ENCODE data around the gene ANKRD65.
"Not testable (repeated sequence)": the region's sequence is repeated elsewhere in the genome, so short reads cannot be mapped to it uniquely, and the experiment has no call there.

ANKRD65 gene

DNA sequence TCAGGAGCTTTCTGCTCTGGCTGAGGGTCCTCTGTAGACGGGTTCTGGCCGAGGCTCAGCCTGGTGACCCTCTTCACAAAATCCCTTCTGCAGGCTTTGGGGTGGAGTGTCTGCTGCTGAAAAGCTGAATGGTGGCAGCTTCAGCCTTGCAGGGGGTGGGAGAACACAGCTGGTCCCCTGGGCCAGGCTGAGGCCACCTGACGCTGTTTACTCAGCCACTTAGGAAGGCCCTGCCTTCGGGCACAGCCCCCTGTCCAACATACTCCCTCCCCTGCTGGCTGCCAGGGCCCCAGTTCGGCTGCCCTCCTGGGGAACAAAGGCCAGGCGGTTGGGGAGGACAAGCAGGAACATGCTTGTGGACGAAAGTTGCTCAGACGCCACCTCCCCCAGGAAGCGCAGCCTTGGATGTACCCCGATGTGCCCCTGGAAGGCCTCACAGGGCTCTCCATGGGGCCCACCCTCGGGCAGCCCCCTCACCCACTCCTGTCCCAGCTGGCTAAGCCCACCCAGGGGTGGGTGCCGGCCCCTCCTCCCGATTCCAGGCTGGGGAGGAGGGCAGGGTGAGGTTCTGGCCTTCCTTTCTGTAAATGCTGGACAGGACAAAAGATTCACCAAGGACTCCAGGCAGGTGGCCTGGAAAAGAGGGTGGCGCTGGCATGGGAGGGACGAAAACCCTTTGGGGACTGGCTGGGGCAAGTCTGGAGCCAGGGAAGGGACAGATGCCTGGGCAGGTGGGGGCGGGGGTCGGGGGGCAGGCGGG, at the start of gene ANKRD65:
Gene ANKRD65, minus strand, starts transcription at position 130 of the 760 bp plus-strand sequence. CDS start 271 bp downstream, outside the sequence.
- DNase-seq = no peak

DNA sequence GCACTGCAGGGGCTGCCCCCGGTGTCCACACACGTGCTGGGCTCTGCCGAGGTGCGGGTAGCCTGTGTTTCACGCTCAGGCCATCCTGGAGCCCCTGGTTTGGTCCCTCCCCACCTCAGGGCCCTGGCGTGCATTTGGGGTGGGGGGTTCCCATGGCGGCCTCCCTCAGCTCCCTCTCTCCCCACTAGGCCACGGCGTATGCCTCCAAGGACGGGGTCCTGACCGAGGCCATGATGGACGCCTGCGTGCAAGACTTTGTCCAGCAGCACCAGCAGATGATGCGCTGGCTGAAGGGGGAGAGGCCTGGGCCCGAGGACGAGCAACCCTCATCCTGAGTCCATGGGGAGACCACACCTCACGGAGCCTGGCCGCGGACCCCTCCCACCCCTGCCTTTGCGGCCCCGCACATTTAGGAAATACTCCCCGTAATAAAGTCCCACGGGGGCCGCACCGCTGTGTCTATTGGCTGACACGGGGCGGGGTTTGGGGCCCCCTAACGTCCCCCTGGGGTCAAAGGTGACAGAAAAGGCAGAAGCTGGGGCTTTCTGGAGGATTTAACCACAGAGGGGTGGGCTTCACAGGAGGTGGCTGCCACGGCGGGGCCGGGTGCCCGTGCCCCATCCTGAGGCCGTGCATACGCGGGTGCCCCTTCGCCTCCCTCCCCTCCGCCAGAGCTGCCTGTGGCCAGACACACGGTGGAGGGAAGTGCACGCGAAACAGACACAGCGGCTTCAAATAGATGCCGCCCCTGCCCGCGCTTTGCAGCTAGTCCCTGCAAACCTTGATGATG, 47.3 kb upstream of the ANKRD65 start:
- DNase-seq = not testable (repeated sequence)

GRCh38 chr1:1463312-1463711, 42.2 kb upstream of the ANKRD65 start:
- no peak for DNase-seq

DNA sequence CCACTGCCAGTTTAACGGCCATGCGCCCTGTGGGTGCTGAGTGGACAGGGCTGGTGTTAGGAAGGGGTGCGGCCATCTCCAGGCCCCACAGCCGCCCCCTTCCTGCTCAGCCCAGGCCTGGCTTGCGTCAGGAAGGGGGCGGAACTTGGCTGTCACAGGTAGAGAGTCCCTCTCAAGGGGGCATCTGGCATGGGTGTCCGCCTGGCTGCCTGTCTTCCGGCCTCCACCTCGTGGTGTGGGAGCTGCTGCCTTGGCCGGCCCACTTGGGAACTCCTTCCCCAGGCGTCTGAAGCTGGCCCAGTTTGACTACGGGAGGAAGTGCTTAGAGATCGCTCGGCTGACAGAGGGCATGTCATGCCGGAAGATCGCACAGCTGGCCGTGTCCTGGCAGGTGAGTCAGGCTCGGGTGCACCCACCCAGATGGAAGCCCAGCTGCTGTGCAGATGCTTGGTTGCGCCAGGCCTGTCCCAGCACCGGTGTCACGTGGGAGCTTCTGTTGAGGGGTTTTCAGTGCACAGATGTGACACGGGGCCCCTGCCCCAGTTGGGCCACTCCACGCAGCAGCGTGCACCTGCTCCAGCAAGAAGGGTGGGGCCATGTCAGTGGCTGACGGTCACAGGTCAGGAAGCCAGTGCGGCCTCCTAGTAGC, 41.4 kb upstream of the ANKRD65 start:
- DNase-seq = no peak

DNA sequence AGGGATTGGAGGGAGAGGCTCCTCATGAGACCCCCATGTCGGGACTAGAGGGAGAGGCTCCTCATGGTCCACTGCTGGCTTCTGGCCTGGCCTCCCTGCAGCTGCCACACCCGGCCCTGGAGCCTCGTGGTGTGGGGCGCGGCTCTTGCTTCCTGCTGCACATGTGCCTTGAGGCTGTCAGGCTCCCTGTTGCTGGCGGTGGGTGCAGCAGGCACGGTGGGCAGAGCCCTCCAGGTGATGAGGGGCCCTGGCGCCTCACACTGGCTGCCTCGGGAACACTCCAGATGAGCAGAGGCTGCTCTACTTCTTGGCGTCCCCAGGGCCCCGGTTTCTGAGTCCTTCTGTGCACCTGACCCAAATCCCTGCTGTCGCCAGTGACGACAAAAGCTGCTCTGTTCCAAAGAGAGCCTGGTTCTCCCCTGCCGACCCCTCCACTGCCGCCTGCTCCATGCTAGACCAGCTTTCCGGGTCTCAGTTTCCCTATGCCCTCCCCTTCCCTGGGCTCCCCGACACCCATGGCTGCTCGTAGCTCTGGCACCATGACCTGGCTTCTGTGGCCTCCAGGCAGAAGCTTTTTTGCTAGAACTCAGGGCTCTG, 40.7 kb upstream of the ANKRD65 start:
- DNase-seq = no peak

- no peak for DNase-seq
Measured at GRCh38 chr1:1460540-1461130, 39.6 kb upstream of the ANKRD65 start.

DNA sequence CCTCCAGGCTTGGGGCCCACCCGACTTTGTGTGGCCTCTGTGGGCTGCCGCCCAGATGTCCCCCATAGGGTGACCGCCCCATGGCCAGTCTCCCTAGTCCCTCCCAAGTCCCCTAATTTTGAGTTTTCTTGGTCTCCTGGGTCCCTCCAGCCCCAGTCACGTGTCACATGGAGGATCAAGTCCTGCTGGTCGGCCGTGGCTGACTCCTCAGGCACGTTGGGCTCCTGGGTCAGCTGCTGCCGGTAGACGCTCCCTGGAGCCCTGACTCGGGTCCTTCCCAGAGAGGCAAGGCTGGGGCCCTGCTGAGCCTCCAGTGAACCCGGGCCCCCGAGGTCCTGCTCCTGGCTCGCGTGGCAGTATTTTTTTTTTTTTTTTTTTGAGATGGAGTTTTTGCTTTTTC, 38.6 kb upstream of the ANKRD65 start:
- DNase-seq = not testable (repeated sequence)

DNA sequence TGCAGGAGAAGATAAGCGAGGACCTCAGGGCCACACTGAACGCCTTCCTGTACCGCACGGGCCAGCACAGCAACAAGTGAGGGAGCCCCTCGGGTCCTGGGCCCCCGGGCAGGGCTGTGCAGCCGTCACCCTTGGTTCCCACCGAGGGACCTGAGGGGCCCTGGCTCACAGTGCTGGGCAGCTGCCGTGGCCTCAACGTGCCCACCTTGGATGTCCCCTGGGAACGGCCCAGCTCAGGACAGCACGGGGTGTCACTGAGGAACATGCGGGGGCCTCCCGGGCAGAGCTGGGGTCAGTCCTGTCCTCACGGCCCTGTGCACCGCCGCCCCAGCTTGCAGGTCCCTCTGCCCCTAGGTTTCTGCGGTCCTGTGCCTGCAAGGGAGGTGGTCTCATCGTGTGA, 38.1 kb upstream of the ANKRD65 start:
- not testable (repeated sequence) for DNase-seq

DNA sequence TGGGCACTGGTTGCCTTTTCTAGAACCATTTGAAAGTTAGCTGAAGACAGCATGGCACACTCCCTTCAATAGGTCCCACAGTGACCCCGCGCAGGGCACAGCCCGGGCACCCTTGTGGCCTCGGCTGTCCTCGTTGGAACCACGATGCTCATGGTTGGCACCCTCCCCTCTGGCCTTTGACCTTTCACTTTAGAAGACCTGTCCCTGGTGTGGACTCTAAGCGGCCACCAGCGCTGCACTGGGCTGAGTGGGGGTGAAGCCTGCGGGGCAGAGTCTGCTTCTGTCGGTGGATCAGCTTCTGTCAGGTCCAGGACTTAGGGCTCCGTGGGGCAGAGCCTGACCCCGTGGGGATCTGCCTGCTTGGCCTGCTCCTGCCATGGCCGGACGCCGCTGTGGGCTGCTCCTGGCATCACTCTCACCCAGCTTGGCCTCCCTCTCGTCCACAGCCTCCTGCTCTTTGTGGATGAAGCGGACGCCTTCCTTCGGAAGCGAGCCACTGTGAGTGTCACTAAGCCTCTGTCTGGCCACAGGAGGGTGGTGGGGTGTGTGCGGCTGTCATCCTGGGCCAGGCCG, 35.7 kb upstream of the ANKRD65 start:
- not testable (repeated sequence) for DNase-seq

GRCh38 chr1:1455934-1456333, 34.9 kb upstream of the ANKRD65 start:
- DNase-seq = not testable (repeated sequence)

DNA sequence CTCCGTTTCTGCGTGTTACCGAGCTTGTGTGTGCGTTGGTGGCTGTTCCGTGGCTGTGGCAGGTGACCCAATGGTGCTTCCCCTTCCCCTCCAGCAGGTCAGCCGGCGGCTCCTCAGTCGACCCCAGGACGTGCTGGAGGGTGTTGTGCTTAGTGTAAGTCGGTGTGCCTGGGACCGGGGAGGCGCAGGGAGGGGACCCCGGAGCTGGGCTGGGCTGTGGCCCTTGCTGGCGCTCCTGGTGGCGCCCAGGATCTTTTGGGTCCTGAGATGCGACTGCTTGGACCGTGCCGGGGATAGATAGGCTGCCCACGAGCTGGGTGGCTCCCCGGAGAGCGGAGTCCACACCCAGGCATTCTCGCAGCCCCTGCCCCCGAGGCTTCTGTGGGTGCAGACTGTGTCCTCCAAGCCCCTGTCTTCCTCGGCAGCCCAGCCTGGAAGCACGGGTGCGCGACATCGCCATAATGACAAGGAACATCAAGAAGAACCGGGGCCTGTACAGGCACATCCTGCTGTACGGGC, 34.3 kb upstream of the ANKRD65 start:
- DNase-seq = no peak

DNA sequence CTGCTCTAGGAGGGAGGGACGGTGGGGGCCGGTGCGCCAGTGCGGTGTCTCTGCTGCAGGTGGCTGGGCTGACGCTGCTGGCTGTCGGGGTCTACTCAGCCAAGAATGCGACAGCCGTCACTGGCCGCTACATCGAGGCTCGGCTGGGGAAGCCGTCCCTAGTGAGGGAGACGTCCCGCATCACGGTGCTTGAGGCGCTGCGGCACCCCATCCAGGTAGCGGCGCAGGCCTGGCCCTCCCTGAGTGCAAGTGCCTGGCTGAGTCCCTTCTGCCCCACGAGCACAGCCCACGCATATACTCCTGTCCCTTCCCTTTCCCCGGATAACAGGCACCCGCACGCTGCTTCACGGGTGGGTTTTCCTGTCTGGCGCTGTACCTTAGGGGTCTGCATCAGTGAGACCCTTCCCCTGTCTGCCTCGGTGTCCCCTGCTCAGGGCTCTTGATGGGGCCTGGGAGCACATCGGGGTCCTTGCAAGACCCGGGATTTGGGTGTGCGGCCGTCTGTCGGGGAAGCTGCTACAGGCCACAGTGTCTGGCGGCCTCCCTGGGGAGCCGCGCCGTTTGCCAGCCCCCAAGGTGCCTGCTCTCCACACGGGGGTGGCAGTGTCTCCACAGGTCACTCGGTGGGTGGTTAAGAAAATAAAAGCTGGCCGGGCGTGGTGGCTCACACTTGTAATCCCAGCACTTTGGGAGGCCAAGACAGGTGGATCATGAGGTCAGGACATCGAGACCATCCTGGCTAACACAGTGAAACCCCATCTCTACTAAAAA, 33.4 kb upstream of the ANKRD65 start:
- not testable (repeated sequence) for DNase-seq

DNA sequence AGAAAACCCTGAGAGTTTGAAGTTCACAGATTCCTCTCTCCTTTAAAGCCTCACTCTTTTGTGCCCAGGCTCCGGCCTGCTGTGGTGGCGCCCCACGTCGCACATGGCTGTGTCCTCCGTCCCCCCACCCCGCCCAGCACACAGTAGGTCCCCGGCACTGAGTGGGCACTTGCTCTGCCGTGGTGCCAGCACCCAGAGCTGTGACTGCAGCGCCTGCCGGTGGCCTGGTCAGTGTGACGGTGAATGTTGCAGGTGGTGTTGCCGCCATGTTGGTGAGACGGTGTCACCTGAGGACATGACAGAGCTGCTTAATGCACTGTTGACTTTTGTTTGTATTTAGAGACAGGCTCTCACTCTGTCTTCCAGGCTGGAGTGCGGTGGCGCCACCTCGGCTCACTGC, 31.8 kb upstream of the ANKRD65 start:
- DNase-seq = no peak

DNA sequence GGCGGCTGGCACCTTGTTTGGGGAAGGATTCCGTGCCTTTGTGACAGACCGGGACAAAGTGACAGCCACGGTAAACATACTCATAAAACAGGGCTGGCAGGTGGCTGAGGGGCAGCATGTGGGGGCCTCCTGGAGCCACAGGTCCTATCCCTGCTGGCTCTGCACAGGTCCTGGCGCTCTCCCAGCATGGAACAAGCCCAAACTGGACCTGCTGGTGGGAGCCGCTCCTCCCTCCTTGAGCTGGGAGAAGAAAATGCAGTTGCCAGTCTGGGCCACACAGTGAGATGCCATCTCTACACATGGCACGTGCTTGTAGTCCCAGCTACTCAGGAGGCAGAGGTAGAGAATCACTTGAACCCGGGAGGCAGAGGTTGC, 31.3 kb upstream of the ANKRD65 start:
- DNase-seq = not testable (repeated sequence)

GRCh38 chr1:1451696-1452364, 30.8 kb upstream of the ANKRD65 start:
- DNase-seq = no peak

- DNase-seq = not testable (repeated sequence)
Measured at GRCh38 chr1:1450616-1451015, 29.5 kb upstream of the ANKRD65 start.

DNA sequence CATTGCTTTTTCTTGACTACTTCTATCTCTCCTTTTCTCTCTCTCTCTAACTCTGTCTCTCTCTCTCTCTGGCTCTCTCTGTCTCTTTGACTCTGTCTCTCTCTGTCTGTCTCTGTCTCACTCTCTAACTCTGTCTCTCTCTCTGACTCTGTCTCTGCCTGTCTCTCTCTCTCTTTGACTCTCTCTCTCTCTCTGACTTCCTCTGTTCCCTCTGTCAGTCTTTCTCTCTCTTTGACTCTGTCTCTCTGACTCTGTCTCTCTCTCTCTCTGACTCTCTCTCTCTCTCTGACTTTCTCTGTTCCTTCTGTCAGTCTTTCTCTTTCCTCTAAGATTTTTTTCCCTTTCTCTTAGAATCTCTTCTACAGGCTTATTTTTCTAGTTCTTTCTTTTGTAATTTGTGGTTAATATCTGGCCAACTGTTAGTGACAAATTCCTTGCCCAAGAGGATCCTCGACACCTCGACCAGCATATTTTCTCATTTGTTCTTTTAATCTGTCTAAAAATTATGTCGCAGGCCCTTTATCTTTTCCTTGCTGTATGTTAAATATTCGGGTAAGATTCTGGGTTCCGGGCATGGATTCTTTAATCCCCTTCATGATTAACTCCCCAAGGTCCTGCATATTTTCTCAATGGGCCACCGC, 28.1 kb upstream of the ANKRD65 start, which contains the start of gene ATAD3C:
Gene ATAD3C, plus strand, starts transcription at position 591 of the 641 bp plus-strand sequence. CDS start 995 bp downstream, outside the sequence.
- no peak for DNase-seq

DNA sequence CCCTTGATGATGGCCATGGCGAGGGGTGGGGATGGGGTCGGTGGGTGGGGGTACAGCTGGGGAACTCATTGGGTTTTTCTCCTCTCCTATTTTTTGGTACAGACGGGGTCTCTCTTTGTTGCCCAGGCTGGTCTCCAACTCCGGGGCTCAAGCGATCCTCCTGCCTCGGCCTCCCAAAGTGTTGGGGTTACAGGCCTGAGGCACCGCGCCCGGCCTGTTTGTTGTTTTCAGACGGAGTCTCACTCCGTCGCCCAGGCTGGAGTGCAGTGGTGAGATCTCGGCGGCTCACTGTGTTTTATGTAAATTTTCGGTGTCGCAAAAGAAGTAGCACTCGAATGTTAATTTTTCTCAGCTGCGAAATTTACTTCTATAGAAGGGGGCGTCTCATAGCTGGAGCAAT, 25.6 kb upstream of the ANKRD65 start:
- DNase-seq = not testable (repeated sequence)

GRCh38 chr1:1442069-1442770, 21.1 kb upstream of the ANKRD65 start:
- DNase-seq = no peak

Data from right forelimb (tissue), 1 donor.